Rectal smooth muscle tissue (tissue), 1 donor: ENCODE measurements around the gene EIF1.

Experiments
- H3K27ac ChIP-seq: one replicate; pipeline ENCODE4 v1.7.0; 2013; ENCODE audit warnings: low read depth, low read length, inconsistent platforms
- H3K27me3 ChIP-seq: one replicate; pipeline ENCODE4 v1.7.0; 2013; ENCODE audit warnings: low read length; ENCODE audit not compliant: control insufficient read depth, insufficient read depth
- H3K36me3 ChIP-seq: one replicate; pipeline ENCODE4 v1.7.0; 2013; ENCODE audit warnings: low read length; ENCODE audit not compliant: control insufficient read depth, insufficient read depth
- H3K4me1 ChIP-seq: one replicate; pipeline ENCODE4 v1.7.0; 2013; ENCODE audit warnings: low read length; ENCODE audit not compliant: control insufficient read depth, insufficient read depth
- H3K4me3 ChIP-seq: one replicate; pipeline ENCODE4 v1.7.0; 2013; ENCODE audit warnings: low read length
- H3K9ac ChIP-seq: one replicate; pipeline ENCODE4 v1.7.0; 2013; ENCODE audit warnings: low read length

The EIF1 gene

DNA sequence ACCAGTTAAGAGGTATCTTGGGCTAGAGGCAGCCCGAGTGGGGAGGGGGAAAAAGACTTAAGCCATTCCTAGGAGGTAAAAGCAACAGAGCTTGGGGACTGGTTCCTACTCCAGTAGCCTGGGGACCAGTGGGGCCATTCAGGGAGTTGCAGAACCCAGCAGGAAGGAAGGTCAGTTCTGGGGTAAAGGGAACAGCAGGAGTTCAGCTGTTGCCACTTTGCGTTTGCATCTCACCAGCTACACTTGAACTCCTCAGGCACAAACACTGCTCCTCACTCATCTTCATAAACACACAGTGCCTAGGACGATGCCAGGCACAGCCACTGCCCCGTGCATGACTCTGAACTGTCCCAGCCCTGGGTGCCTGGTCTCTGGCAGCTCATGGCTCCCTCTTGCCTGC is 41.8 kb downstream of the EIF1 start:
- Histone ChIP-seq H3K9ac (no peak overlapping the region), H3K36me3 (no peaks in the 10 kb centered on the region), H3K27me3 (peaks cover 12% of the 10 kb centered on the region)

GRCh38 chr17:41731836-41732235 is 43.2 kb downstream of the EIF1 start:
- Histone ChIP-seq H3K27ac (no peak overlapping the region), H3K9ac (no peak overlapping the region), H3K36me3 (no peaks in the 10 kb centered on the region), H3K27me3 (peaks cover 18% of the 10 kb centered on the region), H3K4me3 (no peak overlapping the region), H3K4me1 (no peaks in the 10 kb centered on the region)

More for the DNA sequence above, 41.8 kb downstream of the EIF1 start:
- H3K4me1 ChIP-seq = no peaks in the 10 kb centered on the region
- H3K27ac ChIP-seq = no peak overlapping the region
- H3K4me3 ChIP-seq = no peak overlapping the region

DNA sequence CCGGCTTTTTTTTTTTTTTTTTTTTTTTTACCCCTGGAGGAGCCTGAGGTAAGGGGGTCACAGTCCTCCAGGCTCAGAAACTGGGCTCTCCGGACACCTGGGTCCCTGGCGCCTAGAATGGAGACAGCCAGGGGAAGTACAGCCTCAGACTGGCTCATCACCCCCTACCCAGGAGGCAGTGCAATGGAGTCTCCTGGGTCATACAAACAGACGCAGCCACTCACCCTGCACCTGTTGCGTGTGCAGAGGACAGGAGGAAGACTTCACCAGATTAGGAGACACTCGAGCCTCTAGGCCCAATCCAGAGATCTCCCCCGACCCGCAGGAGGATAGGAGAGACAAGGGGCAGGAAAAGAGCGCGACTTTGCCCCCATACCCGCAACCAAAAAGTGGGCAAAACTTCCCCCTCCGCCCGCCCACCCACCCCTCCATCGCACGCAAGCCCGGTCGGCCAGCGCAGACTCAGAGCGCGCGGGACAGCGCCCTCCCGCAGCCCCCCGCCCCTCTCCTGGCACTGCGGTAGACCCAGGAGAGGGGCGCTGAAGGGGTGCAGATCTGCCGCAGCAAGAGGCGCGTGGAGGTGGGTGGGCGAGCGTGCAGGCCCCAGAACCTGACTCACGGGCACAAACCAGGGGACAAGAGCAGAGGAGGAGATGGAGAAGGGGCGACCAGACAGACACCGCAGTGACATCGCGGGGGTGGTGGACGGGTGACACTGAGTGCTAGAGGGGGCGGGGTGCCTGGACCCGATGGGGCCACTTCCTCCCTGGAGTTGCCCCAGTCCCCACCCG is 44.9 kb downstream of the EIF1 start:
- Histone ChIP-seq H3K27ac (no peak overlapping the region), H3K4me3 (no peak overlapping the region), H3K36me3 (no peaks in the 10 kb centered on the region), H3K4me1 (no peaks in the 10 kb centered on the region), H3K27me3 (peaks cover 20% of the 10 kb centered on the region), H3K9ac (no peak overlapping the region)

GRCh38 chr17:41734139-41734948 is 45.7 kb downstream of the EIF1 start, which contains the start of gene HAP1:
Gene HAP1 (minus strand): TSS chr17:41734643. CDS start chr17:41734634, 9 bp downstream.
- no peaks in the 10 kb centered on the region for H3K36me3 ChIP-seq
- no peaks in the 10 kb centered on the region for H3K4me1 ChIP-seq
- peaks cover 20% of the 10 kb centered on the region for H3K27me3 ChIP-seq
- no peak within 1 kb of the TSS for H3K27ac ChIP-seq
- peak within 1 kb of the TSS; percentile 55 for H3K4me3 ChIP-seq
- no peak within 1 kb of the TSS for H3K9ac ChIP-seq

- Histone ChIP-seq H3K36me3 (no peaks in the 10 kb centered on the region), H3K27ac (no peak overlapping the region), H3K4me1 (no peaks in the 10 kb centered on the region), H3K9ac (no peak overlapping the region), H3K27me3 (peaks cover 20% of the 10 kb centered on the region), H3K4me3 (peak overlapping the region; percentile 55)
Observed at GRCh38 chr17:41734949-41735313, 46.2 kb downstream of the EIF1 start.

- Histone ChIP-seq H3K27ac (no peak overlapping the region), H3K4me3 (no peak overlapping the region), H3K27me3 (peaks cover 20% of the 10 kb centered on the region), H3K9ac (no peak overlapping the region), H3K4me1 (no peaks in the 10 kb centered on the region), H3K36me3 (no peaks in the 10 kb centered on the region)
Observed at GRCh38 chr17:41735744-41736143, 47.1 kb downstream of the EIF1 start.

- Histone ChIP-seq H3K36me3 (no peaks in the 10 kb centered on the region), H3K9ac (no peak overlapping the region), H3K27me3 (peaks cover 20% of the 10 kb centered on the region), H3K27ac (no peak overlapping the region), H3K4me3 (no peak overlapping the region), H3K4me1 (no peaks in the 10 kb centered on the region)
Observed at GRCh38 chr17:41736983-41737679, 48.4 kb downstream of the EIF1 start.

DNA sequence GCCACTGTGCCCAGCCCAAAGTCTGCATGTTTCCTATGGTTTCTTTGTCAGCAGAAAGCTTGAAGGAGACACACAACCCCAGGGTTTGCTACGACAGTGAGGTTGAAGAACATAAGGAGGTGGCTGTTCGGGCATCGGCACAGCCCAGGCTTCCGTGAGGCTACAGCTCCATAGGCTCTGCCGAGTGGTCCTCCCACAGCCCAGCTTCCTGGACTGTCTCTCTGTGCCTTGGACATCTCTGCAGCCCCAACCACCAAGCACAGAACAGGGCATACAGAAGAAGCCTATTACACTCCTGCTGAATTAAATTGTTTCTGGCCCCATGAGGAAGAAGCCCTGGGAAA is 49.0 kb downstream of the EIF1 start:
- H3K27ac ChIP-seq = no peak overlapping the region
- H3K4me1 ChIP-seq = no peaks in the 10 kb centered on the region
- H3K36me3 ChIP-seq = no peaks in the 10 kb centered on the region
- H3K9ac ChIP-seq = no peak overlapping the region
- H3K4me3 ChIP-seq = no peak overlapping the region
- peaks cover 20% of the 10 kb centered on the region for H3K27me3 ChIP-seq

GRCh38 chr17:41738077-41738800 is 49.6 kb downstream of the EIF1 start:
- H3K4me3 ChIP-seq = no peak overlapping the region
- no peak overlapping the region for H3K27ac ChIP-seq
- H3K9ac ChIP-seq = no peak overlapping the region
- no peaks in the 10 kb centered on the region for H3K36me3 ChIP-seq
- no peaks in the 10 kb centered on the region for H3K4me1 ChIP-seq
- peaks cover 20% of the 10 kb centered on the region for H3K27me3 ChIP-seq

DNA sequence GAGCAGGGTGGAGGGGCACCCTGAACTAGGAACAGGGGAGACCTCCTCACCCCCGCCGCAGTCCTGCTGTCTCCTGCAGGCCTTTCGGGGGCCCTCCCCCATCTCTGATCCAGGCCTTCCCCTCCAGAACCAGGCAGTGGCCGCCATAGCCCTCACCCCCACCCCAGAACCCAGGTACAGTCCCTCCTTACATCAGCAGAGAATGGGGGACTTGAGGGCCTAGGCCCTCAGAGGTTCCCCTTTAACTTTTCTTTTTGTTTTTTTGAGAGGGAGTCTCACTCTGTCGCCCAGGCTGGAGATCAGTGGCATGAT is 50.1 kb downstream of the EIF1 start:
- no peak overlapping the region for H3K27ac ChIP-seq
- no peak overlapping the region for H3K9ac ChIP-seq
- no peak overlapping the region for H3K4me3 ChIP-seq
- H3K4me1 ChIP-seq = no peaks in the 10 kb centered on the region
- H3K27me3 ChIP-seq = peaks cover 18% of the 10 kb centered on the region
- no peaks in the 10 kb centered on the region for H3K36me3 ChIP-seq

DNA sequence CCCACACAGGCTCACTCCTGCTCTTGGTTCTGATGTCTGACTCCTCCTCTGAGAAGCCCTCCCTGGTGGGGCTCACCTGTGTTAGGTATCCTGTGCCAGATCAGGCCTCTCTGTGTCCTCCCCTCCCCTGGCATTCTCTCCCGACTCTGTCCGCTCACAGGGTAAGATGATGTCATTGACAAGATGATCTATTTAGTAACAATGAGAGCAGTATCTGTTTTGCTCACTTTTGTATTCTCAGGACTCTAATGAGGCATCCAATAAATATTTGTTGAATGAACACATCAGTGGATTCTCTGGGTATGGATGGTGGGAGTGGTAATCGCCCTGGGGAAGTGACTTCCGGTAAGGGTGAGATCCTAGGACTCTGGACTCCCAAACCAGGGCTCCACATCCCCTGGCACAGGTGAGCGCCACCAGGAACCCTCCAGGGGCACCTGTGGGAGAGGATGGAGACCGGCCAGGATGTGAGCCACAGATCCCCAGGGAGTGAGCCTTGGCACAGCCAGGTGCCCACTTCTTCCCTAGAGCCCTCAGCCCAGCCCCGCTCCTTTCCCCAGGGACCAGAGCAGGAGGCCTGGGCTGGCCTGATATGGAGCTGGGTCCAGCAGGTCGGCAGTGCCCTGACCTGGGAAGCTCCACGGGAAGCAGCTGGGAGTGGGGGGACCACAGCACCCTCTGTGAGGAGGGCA is 51.1 kb downstream of the EIF1 start:
- Histone ChIP-seq H3K9ac (no peak overlapping the region), H3K27me3 (peaks cover 9% of the 10 kb centered on the region), H3K4me1 (no peaks in the 10 kb centered on the region), H3K4me3 (no peak overlapping the region), H3K27ac (no peak overlapping the region), H3K36me3 (no peaks in the 10 kb centered on the region)
